OCI-LY7 (cell line): ENCODE results near the gene MAPK8IP3. TPM values are rescaled to one million over a fixed set of nuclear protein-coding genes. Genes with fewer than 3 reads are reported as not detected.

ENCODE experiments used
- BruUV-seq: library from RNA; stranded (reverse); fragments of 400-500 nt; replicated peaks from 2 replicates; lab custom pipeline; 2021; lab: Mats Ljungman, UMichigan
- CTCF ChIA-PET: fragments of 300-600 bp; sonication (Branson Sonifier 250); formaldehyde crosslinking; loops from one replicate; lab custom pipeline; 2022; ENCODE audit warnings: antibody characterized with exemption; ENCODE audit not compliant: unreplicated experiment; lab: Charles Lee
- POLR2A ChIA-PET: fragments of 300-600 bp; sonication (Branson Sonifier 250); formaldehyde crosslinking; loops from one replicate; lab custom pipeline; 2022; ENCODE audit warnings: antibody characterized with exemption; lab: Charles Lee
- DNase-seq: peaks from one replicate; pipeline ENCODE4 v3.0.0-alpha.2; 2015; ENCODE audit warnings: low spot score
- H2AFZ ChIP-seq: fragments of 200-600 bp; sonication (generic), shearing (Covaris generic); 2 replicates; pipeline ENCODE4 v1.6.1; 2014; ENCODE audit warnings: mild to moderate bottlenecking, antibody characterized with exemption, low read length, moderate library complexity
- H3K27ac ChIP-seq: fragments of 200-600 bp; sonication (generic); 2 replicates; pipeline ENCODE4 v1.5.1; 2014; ENCODE audit warnings: mixed run types, low read depth, mild to moderate bottlenecking, moderate library complexity, low read length, inconsistent platforms; ENCODE audit not compliant: poor library complexity, severe bottlenecking
- H3K36me3 ChIP-seq: fragments of 200-600 bp; sonication (generic); 2 replicates; pipeline ENCODE4 v1.6.1; 2014; ENCODE audit warnings: mild to moderate bottlenecking, antibody characterized with exemption, low read length, moderate library complexity, mixed read lengths; ENCODE audit not compliant: insufficient read depth
- H3K4me1 ChIP-seq: fragments of 200-600 bp; sonication (generic); 2 replicates; pipeline ENCODE4 v1.5.1; 2014; ENCODE audit warnings: mild to moderate bottlenecking, low read length; ENCODE audit not compliant: insufficient read depth, poor library complexity, severe bottlenecking
- H3K4me2 ChIP-seq: fragments of 200-600 bp; sonication (generic); 2 replicates; pipeline ENCODE4 v1.6.1; 2014; ENCODE audit warnings: mild to moderate bottlenecking, low read length
- H3K4me3 ChIP-seq: fragments of 200-600 bp; sonication (generic); 2 replicates; pipeline ENCODE4 v1.5.1; 2014; ENCODE audit warnings: mild to moderate bottlenecking, low read depth, low read length; ENCODE audit not compliant: poor library complexity, severe bottlenecking
- H3K79me2 ChIP-seq: fragments of 200-600 bp; sonication (generic); 2 replicates; pipeline ENCODE4 v1.6.1; 2016; ENCODE audit warnings: low read depth, mild to moderate bottlenecking, low read length, moderate library complexity, mixed read lengths; ENCODE audit not compliant: insufficient read depth
- H3K9me2 ChIP-seq: fragments of 200-600 bp; sonication (generic); 2 replicates; pipeline ENCODE4 v1.6.1; 2016; ENCODE audit warnings: mild to moderate bottlenecking, low read length, mixed read lengths; ENCODE audit not compliant: insufficient read depth
- H3K9me3 ChIP-seq: fragments of 200-600 bp; sonication (generic); 2 replicates; pipeline ENCODE4 v1.6.1; 2014; ENCODE audit warnings: mild to moderate bottlenecking, mixed run types, low read length, mixed read lengths
- H4K20me1 ChIP-seq: fragments of 200-600 bp; sonication (generic); 2 replicates; pipeline ENCODE4 v1.6.1; 2014; ENCODE audit warnings: mild to moderate bottlenecking, antibody characterized with exemption, low read length, moderate library complexity, mixed read lengths; ENCODE audit not compliant: insufficient read depth
- EZH2phosphoT487 ChIP-seq: fragments of 200-600 bp; sonication (generic); IDR thresholded peaks from 2 replicates; pipeline ENCODE4 v1.6.1; 2018; ENCODE audit warnings: low read depth, borderline replicate concordance, mild to moderate bottlenecking, mixed run types, antibody characterized with exemption, low read length, moderate library complexity, mixed read lengths
- intact Hi-C: fragments of 100-400 bp; cut with micrococcal nuclease; formaldehyde crosslinking; loops from one replicate; pipeline ENCODE4 v1.10.0; 2022; ENCODE audit not compliant: unreplicated experiment
- total RNA-seq, 2 experiments: library from RNA; depleted of rRNA in 1 of 2; stranded (reverse); fragments of >200 nt in 1 of 2; shearing (Covaris generic) in 1 of 2; gene quantifications; 2 replicates each; pipeline ENCODE4 v1.2.3, GENCODE V29; 2014 to 2022
- TF ChIP-seq, protein P1 (sequence below): fragments of 200-600 bp; sonication (generic); conservative IDR thresholded peaks from 2 replicates; pipeline ENCODE4 v1.5.1; 2014; ENCODE audit warnings: mild to moderate bottlenecking, antibody characterized with exemption, low read length, moderate library complexity, mixed read lengths

Gene MAPK8IP3
- total RNA-seq, 2 experiments from 2014 or later, result 114 to 130 TPM

DNA sequence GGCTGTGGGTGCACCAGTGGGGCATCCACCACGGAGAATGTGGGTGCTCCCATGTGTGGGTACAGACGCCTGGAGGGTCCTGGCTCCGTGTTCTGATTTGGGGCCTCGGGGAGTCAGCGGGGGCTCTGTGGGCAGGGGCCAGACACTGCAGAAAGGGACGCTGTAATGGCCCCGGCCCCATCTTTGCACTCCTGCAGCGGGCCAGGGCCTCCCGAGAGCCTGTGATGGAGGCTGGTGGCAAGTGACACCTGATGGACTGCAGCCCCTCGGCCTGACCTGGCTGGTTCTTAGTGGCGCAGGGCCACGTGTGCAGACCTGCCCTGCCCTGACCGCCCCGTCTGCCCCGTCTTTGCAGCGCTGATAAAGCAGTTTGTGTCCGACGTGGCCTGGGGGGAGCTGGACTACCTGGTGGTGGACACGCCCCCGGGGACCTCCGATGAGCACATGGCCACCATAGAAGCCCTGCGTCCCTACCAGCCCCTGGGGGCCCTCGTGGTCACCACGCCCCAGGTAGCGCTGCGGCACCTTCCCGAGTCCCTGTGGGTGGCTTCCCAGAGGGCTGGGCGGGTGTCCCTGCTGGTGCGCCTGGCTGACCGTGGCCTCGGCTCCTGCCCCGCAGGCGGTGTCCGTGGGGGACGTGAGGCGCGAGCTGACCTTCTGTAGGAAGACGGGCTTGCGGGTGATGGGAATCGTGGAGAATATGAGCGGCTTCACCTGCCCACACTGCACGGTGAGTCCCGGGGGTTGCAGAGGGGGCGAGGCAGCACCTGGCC lies 81.5 kb downstream of the MAPK8IP3 start:
- no peak overlapping the region for H3K27ac ChIP-seq
- peaks cover 39% of the 10 kb centered on the region; the same call in 1 of the 2 replicates for H3K36me3 ChIP-seq
- CTCF ChIA-PET, result no interaction called here

DNA sequence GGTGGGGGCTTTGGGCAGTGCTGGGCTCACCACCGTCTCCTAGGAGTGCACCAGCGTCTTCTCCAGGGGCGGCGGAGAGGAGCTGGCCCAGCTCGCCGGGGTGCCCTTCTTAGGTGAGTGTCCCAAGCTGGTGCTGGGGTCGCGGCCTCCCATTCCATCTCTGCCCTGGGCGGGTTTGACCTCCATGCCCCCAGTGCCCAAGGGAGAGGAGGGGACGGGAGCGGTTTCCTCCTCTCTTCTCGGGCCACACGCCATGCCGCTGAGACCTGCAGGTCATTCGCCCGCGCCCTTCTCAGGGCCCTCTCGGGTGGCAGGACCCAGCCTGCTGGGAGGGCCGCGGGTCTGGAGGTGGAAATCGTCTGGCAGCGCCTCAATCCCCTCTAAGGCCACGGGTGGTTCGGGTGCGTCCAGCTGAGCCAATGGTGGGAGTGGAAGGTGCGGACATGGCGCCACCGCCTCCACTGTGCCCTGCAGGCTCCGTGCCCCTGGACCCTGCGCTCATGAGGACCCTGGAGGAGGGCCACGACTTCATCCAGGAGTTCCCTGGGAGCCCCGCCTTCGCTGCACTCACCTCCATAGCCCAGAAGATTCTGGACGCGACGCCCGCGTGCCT lies 82.2 kb downstream of the MAPK8IP3 start:
- ChIA-PET POLR2A (no interaction called here), CTCF (no interaction called here)
- DNase-seq, result no peak
- no TSS peak for BruUV-seq
- TF ChIP-seq, protein P1, sequence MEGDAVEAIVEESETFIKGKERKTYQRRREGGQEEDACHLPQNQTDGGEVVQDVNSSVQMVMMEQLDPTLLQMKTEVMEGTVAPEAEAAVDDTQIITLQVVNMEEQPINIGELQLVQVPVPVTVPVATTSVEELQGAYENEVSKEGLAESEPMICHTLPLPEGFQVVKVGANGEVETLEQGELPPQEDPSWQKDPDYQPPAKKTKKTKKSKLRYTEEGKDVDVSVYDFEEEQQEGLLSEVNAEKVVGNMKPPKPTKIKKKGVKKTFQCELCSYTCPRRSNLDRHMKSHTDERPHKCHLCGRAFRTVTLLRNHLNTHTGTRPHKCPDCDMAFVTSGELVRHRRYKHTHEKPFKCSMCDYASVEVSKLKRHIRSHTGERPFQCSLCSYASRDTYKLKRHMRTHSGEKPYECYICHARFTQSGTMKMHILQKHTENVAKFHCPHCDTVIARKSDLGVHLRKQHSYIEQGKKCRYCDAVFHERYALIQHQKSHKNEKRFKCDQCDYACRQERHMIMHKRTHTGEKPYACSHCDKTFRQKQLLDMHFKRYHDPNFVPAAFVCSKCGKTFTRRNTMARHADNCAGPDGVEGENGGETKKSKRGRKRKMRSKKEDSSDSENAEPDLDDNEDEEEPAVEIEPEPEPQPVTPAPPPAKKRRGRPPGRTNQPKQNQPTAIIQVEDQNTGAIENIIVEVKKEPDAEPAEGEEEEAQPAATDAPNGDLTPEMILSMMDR, result no peak
- no peak for TF ChIP-seq EZH2phosphoT487
- H3K4me3 ChIP-seq, result no peak overlapping the region
- no peaks in the 10 kb centered on the region for H3K9me3 ChIP-seq
- H3K4me1 ChIP-seq, result peaks cover 6% of the 10 kb centered on the region
- H3K9me2 ChIP-seq, result no peaks in the 10 kb centered on the region
- intact Hi-C loops, result no loop called here
- H3K36me3 ChIP-seq, result peaks cover 39% of the 10 kb centered on the region; the same call in 1 of the 2 replicates
- H4K20me1 ChIP-seq, result no peaks in the 10 kb centered on the region; the same call in 1 of the 2 replicates
- peaks cover 21% of the 10 kb centered on the region for H3K79me2 ChIP-seq
- H3K4me2 ChIP-seq, result no peak overlapping the region
- no peak overlapping the region for H3K27ac ChIP-seq
- H2AFZ ChIP-seq, result no peak overlapping the region

More for the DNA sequence above, 81.5 kb downstream of the MAPK8IP3 start:
- Histone ChIP-seq H3K4me2 (no peak overlapping the region), H2AFZ (no peak overlapping the region), H3K4me1 (peaks cover 6% of the 10 kb centered on the region), H4K20me1 (no peaks in the 10 kb centered on the region; the same call in 1 of the 2 replicates), H3K79me2 (peaks cover 22% of the 10 kb centered on the region), H3K9me2 (no peaks in the 10 kb centered on the region), H3K4me3 (no peak overlapping the region), H3K9me3 (no peaks in the 10 kb centered on the region)
- no TSS peak for BruUV-seq
- DNase-seq, result no peak
- POLR2A ChIA-PET, result no interaction called here
- TF ChIP-seq EZH2phosphoT487, result no peak
- TF ChIP-seq, protein P1, result no peak
- intact Hi-C loops, result no loop called here

DNA sequence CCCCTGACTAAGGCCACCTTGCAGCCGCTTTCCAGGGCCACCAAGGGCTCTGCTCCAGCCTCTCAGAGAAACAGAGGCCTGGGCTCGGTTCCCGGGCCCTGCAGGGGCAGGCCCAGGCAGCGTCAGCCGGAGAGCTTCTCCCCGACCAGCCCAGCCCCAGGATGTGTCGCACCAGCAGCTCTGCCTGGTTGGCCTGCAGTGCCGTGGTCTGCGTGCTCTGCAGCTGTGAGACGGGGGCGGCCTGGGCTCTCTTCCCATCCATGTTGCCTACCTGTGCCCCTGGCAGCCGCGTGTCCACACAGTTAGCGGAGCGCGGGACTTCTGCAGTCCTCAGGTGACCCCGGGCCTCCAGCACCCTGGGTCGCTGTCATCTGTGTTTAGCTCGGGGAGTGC lies 82.7 kb downstream of the MAPK8IP3 start:
- H3K79me2 ChIP-seq, result peaks cover 16% of the 10 kb centered on the region
- H3K27ac ChIP-seq, result no peak overlapping the region
- H3K4me3 ChIP-seq, result no peak overlapping the region
- no TSS peak for BruUV-seq
- TF ChIP-seq EZH2phosphoT487, result no peak
- TF ChIP-seq, protein P1, result no peak
- no peaks in the 10 kb centered on the region for H3K9me3 ChIP-seq
- POLR2A ChIA-PET, result interaction anchor here (0.9 kb wide), 1 partner anchor 39 kb away, joined by 3 read pairs; the partner anchor contains the start of gene FAHD1
- peaks cover 6% of the 10 kb centered on the region for H3K4me1 ChIP-seq
- intact Hi-C loops, result no loop called here
- no peaks in the 10 kb centered on the region; the same call in 1 of the 2 replicates for H4K20me1 ChIP-seq
- DNase-seq, result no peak
- no peak overlapping the region for H2AFZ ChIP-seq
- CTCF ChIA-PET, result no interaction called here
- no peak overlapping the region for H3K4me2 ChIP-seq
- H3K36me3 ChIP-seq, result peaks cover 39% of the 10 kb centered on the region; the same call in 1 of the 2 replicates
- H3K9me2 ChIP-seq, result no peaks in the 10 kb centered on the region
